SU-DHL-6 (cell line): Measurements from ENCODE around the gene NANS.

Source experiments
- CTCF ChIP-seq: fragments of 200-600 bp; sonication (generic); IDR thresholded peaks from one replicate; pipeline ENCODE4 v1.5.1; 2017; ENCODE audit warnings: antibody characterized with exemption, mild to moderate bottlenecking, low read length, moderate library complexity; ENCODE audit not compliant: insufficient read depth, poor library complexity, severe bottlenecking
- EZH2phosphoT487 ChIP-seq: fragments of 200-600 bp; sonication (generic), shearing (Covaris generic); conservative IDR thresholded peaks from 2 replicates; pipeline ENCODE4 v1.6.1; 2018; ENCODE audit warnings: mild to moderate bottlenecking, antibody characterized with exemption, low read length, moderate library complexity, mixed read lengths

GRCh38 chr9:98086461-98086860 lies 29.9 kb downstream of the NANS start:
- no peak for TF ChIP-seq CTCF
- no peak for TF ChIP-seq EZH2phosphoT487
